Lower leg skin (tissue), 4 donors: ENCODE measurements around the gene CLIC4. TPM values are rescaled to one million over a fixed set of nuclear protein-coding genes. Genes with fewer than 3 reads are reported as not detected.

ENCODE experiments used
- DNase-seq, 2 donors: peaks; one replicate each; pipeline ENCODE4 v3.0.0-alpha.2; 2019; ENCODE audit warnings: low spot score in 2 of 2
- H3K4me3 ChIP-seq: fragments of 200-600 bp; sonication (generic); 2 replicates; pipeline ENCODE4 v1.5.1; 2017; ENCODE audit warnings: mild to moderate bottlenecking, low read depth; ENCODE audit not compliant: poor library complexity, severe bottlenecking
- CTCF ChIP-seq, 3 donors: fragments of 450-650 bp; IDR thresholded peaks; one replicate each; pipeline ENCODE4 v1.5.1; 2016; ENCODE audit warnings: antibody characterized with exemption in 3 of 3, mild to moderate bottlenecking in 3 of 3, moderate library complexity in 2 of 3
- POLR2A ChIP-seq, 2 donors: fragments of 450-650 bp; IDR thresholded peaks; one replicate each; pipeline ENCODE4 v1.6.1; 2016 to 2017; ENCODE audit warnings: antibody characterized with exemption in 2 of 2, mild to moderate bottlenecking in 1 of 2, moderate library complexity in 1 of 2
- whole genome bisulfite sequencing, 2 donors: methylation state at CpG; one replicate each; pipeline ENCODE4 v1.1.5; 2018; 5-methylcytosine and 5-hydroxymethylcytosine counted together
- intact Hi-C: fragments of 100-400 bp; cut with DNase I; formaldehyde crosslinking; loops from one replicate; pipeline ENCODE4 v1.15.0; 2023; ENCODE audit warnings: low total_unique reads
- total RNA-seq, 4 donors: library from RNA; depleted of rRNA; stranded (reverse); fragments of >200 nt; gene quantifications; one replicate each; pipeline ENCODE4 v1.1.0, GENCODE V29; 2016

Gene CLIC4
- total RNA-seq, 4 donors from 2014 or later, result 32.0 to 97.3 (median 60.7) TPM

- H3K4me3 ChIP-seq, result no peak overlapping the region
- TF ChIP-seq POLR2A (IDR thresholded peaks at IDR 0.05), result no peak
- no peak for TF ChIP-seq CTCF (IDR thresholded peaks at IDR 0.05)
- intact Hi-C loops, result loop anchor here (5.0 kb wide), 1 partner anchor 724 kb away; no protein-coding TSS in a partner anchor
- 41 to 51% methylated on average over 1 of the region's 1 CpG for WGBS, 2 donors
- no peak for DNase-seq
These were observed 135.8 kb downstream of the CLIC4 start for GRCh38 chr1:24881034-24881433.

- intact Hi-C loops, result loop anchor here (5.0 kb wide), 1 partner anchor 727 kb away; no protein-coding TSS in a partner anchor
- no peak for DNase-seq
- H3K4me3 ChIP-seq, result no peak overlapping the region
These were observed 139.5 kb downstream of the CLIC4 start for GRCh38 chr1:24884751-24885150.

GRCh38 chr1:24886241-24886640 is 141.0 kb downstream of the CLIC4 start:
- WGBS, 2 donors, result 67 to 96% methylated on average over 1 of the region's 1 CpG

More at GRCh38 chr1:24884751-24885150, 139.5 kb downstream of the CLIC4 start:
- TF ChIP-seq CTCF (IDR thresholded peaks at IDR 0.05) (no peak), POLR2A (IDR thresholded peaks at IDR 0.05) (no peak)

GRCh38 chr1:24888061-24888970 is 143.1 kb downstream of the CLIC4 start:
- intact Hi-C loops, result no loop called here
- no peak for TF ChIP-seq POLR2A (IDR thresholded peaks at IDR 0.05)
- TF ChIP-seq CTCF (IDR thresholded peaks at IDR 0.05), result no peak
- peak in 1 of 2 donors; percentile 40 for DNase-seq
- 92 to 95% methylated on average over 9 of the region's 9 CpGs for WGBS, 2 donors
- H3K4me3 ChIP-seq, result no peak overlapping the region

More at GRCh38 chr1:24886241-24886640, 141.0 kb downstream of the CLIC4 start:
- no peak for TF ChIP-seq CTCF (IDR thresholded peaks at IDR 0.05)
- no peak for TF ChIP-seq POLR2A (IDR thresholded peaks at IDR 0.05)
- peak in 1 of 2 donors; percentile 29 for DNase-seq
- no peak overlapping the region for H3K4me3 ChIP-seq
- intact Hi-C loops, result no loop called here

GRCh38 chr1:24888971-24889676 is 143.9 kb downstream of the CLIC4 start:
- DNase-seq, result no peak
- 64 to 88% methylated on average over 4 of the region's 4 CpGs for WGBS, 2 donors
- no peak overlapping the region for H3K4me3 ChIP-seq
- TF ChIP-seq POLR2A (IDR thresholded peaks at IDR 0.05), result no peak
- no peak for TF ChIP-seq CTCF (IDR thresholded peaks at IDR 0.05)
- intact Hi-C loops, result no loop called here
